ENCODE measurements around the gene LSAMP.

LSAMP gene

DNA sequence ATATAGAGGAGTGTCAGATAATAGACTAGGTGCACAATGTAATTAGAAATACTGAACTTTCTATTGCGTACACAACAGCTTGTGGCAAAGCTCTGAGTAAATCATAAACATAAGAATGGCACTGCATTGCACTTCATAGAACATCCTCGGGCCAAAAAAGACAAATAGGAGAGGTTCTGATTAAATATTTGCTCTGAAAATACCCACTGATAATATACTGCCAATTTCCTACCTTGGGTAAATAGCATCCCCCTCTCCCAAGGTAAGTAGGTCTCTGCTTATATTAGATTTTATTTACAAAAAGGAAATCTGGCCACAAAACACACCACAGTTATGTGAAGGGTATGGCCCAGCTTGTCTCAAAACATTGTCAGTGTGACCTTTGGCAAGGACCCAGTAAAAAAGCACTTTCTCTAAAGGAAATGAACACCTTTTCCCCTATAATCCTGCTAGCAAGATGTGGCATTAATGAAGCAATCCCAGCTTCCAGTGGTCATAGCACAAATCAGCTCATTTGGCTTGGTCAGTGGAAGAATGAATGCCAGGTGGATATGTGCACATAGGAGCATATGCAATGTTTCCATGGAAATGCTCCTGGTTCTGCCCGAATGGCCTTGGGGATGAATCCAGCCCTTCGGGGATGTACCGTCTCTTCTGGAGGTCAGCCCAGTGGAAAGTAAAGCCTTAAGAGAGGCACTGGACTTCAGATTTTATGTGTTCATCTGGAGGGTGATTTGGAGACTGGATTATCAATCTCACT, 315.9 kb downstream of the LSAMP start:
- H3K4me3 Mint-ChIP-seq = no peak overlapping the region
- H3K9me3 Mint-ChIP-seq = peaks cover 2 to 5% of the 10 kb centered on the region in 2 donors
- H3K4me1 Mint-ChIP-seq (ENCODE audit: low read depth in 2 of 2) = no peaks in the 10 kb centered on the region
- no peak overlapping the region for H3K27ac Mint-ChIP-seq
- no peaks in the 10 kb centered on the region for H3K27me3 Mint-ChIP-seq
- H3K36me3 Mint-ChIP-seq (ENCODE audit: insufficient read depth) = no peaks in the 10 kb centered on the region
- ATAC-seq (replicated peaks) = no peak
- DNase-seq = no peak

DNA sequence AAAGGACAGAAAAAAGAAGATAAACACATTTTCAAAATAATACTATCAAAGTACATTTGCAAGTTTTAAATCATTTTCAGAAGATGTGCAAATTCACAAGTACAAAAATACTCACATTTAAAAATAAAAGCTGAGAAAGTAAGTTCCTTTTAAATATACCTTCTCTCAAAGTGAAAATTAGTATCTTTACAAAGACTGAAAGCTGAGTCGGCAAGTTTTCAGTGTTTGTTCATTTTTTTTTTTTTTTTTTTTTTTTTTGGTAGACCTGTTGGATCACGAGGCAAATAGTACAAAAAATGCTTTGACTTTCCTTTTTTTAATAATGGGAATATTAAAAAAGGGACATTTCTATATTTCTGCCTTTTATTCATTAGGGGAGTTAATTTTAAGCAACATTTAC, 317.8 kb downstream of the LSAMP start:
- H3K4me1 Mint-ChIP-seq (ENCODE audit: low read depth in 2 of 2) = no peaks in the 10 kb centered on the region
- ATAC-seq (replicated peaks) = no peak
- peaks cover 0 to 5% of the 10 kb centered on the region in 2 donors for H3K9me3 Mint-ChIP-seq
- no peaks in the 10 kb centered on the region for H3K27me3 Mint-ChIP-seq
- H3K4me3 Mint-ChIP-seq = no peak overlapping the region
- H3K36me3 Mint-ChIP-seq (ENCODE audit: insufficient read depth) = no peaks in the 10 kb centered on the region
- no peak for DNase-seq
- no peak overlapping the region for H3K27ac Mint-ChIP-seq

- H3K4me1 Mint-ChIP-seq (ENCODE audit: low read depth in 2 of 2) = no peaks in the 10 kb centered on the region
- DNase-seq (no peak), ATAC-seq (replicated peaks) (no peak)
- no peaks in the 10 kb centered on the region for H3K27me3 Mint-ChIP-seq
- no peaks in the 10 kb centered on the region for H3K36me3 Mint-ChIP-seq (ENCODE audit: insufficient read depth)
- H3K4me3 Mint-ChIP-seq = no peak overlapping the region
- no peak overlapping the region for H3K27ac Mint-ChIP-seq
- H3K9me3 Mint-ChIP-seq = peaks cover 0 to 5% of the 10 kb centered on the region in 2 donors
Observed at GRCh38 chr3:116124166-116124565, 321.1 kb downstream of the LSAMP start.

DNA sequence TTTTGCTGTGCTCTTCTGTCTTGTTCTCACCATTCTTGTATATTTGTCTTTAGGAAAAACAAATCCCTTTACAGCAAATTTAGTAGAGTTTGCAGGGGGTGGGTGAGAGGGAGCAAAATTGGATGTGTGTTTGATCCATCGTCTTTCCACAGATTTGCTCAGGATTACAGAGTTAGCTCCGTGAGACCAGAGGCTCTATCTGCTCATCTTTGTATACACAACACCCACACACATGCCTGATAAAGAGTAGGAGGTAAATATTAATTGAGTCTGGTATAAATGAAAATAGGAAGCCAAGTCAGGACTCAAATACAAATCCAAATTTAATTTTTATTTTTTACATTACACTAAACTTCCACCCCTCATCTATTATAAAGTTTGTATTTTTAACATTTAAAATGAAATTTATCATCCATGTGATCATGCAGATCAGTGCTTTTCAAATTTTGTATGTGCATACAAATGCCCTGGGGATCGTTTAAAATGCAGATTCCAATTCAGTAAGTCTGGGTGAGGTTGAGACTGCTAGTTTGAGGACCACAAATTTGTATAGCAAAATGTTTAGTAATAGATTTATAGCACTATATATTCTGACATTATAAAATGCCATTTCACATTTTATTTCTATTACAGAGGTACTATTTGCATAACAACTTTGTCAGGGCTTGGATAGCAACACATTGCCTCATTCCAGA, 326.7 kb downstream of the LSAMP start:
- no peak for DNase-seq
- Mint-ChIP-seq H3K9me3 (no peaks in the 10 kb centered on the region), H3K27ac (no peak overlapping the region), H3K4me1 (ENCODE audit: low read depth in 2 of 2) (no peaks in the 10 kb centered on the region), H3K4me3 (no peak overlapping the region), H3K36me3 (ENCODE audit: insufficient read depth) (no peaks in the 10 kb centered on the region), H3K27me3 (no peaks in the 10 kb centered on the region)
- no peak for ATAC-seq (replicated peaks)

DNA sequence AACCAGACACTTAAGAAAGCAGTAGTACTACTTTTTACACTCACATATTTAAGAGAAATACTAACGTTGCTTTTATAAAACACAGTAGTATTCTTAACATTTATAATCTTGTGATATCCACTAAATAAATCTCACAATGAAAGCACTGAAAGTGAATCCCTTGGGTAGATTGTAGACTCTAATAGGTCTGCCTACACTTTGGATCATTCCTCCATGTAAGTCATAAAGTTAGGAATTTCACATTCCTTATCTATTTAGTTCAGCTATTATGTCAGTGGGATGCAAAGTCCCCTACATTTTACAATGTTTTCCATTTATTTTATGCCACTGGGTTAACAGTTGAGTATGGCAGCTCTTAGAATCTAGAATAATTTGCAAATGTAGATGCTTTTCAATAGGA, 330.7 kb downstream of the LSAMP start:
- no peak overlapping the region for H3K4me3 Mint-ChIP-seq
- ATAC-seq (replicated peaks) (no peak), DNase-seq (no peak)
- H3K4me1 Mint-ChIP-seq (ENCODE audit: low read depth in 2 of 2) = no peaks in the 10 kb centered on the region
- no peaks in the 10 kb centered on the region for H3K27me3 Mint-ChIP-seq
- H3K27ac Mint-ChIP-seq = no peak overlapping the region
- no peaks in the 10 kb centered on the region for H3K36me3 Mint-ChIP-seq (ENCODE audit: insufficient read depth)
- peaks cover 0 to 4% of the 10 kb centered on the region in 2 donors for H3K9me3 Mint-ChIP-seq

- ATAC-seq (replicated peaks) = no peak
- Mint-ChIP-seq H3K36me3 (ENCODE audit: insufficient read depth) (no peaks in the 10 kb centered on the region), H3K27me3 (no peaks in the 10 kb centered on the region), H3K27ac (no peak overlapping the region), H3K4me1 (ENCODE audit: low read depth in 2 of 2) (no peaks in the 10 kb centered on the region), H3K4me3 (no peak overlapping the region), H3K9me3 (peaks cover 0 to 6% of the 10 kb centered on the region in 2 donors)
- DNase-seq = no peak
Observed at GRCh38 chr3:116112696-116113095, 332.6 kb downstream of the LSAMP start.

DNA sequence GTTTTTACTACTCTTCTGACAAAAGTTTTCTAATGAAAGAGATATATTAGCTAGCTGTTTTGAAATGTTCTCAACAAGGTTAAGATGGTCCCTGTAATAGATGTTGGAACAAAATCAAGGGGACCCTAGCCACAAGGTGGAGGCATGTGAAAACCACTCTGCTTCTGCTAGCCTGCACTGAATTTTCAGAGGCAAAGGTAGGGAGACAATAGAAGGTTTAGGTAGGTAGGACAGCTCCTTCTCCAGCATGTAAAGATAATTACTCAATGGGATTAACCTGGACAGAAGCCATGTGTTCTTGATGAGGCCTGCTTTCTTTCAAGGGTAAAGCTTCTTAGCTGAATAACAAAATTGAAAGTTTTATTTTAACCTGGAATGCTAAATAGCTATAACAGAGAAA, 333.5 kb downstream of the LSAMP start:
- Mint-ChIP-seq H3K4me3 (no peak overlapping the region), H3K4me1 (ENCODE audit: low read depth in 2 of 2) (no peaks in the 10 kb centered on the region), H3K27ac (no peak overlapping the region), H3K27me3 (no peaks in the 10 kb centered on the region), H3K9me3 (peaks cover 0 to 6% of the 10 kb centered on the region in 2 donors), H3K36me3 (ENCODE audit: insufficient read depth) (no peaks in the 10 kb centered on the region)
- no peak for DNase-seq
- ATAC-seq (replicated peaks) = no peak

- ATAC-seq (replicated peaks) (no peak), DNase-seq (no peak)
- Mint-ChIP-seq H3K4me3 (no peak overlapping the region), H3K36me3 (ENCODE audit: insufficient read depth) (no peaks in the 10 kb centered on the region), H3K27me3 (no peaks in the 10 kb centered on the region), H3K27ac (no peak overlapping the region), H3K4me1 (ENCODE audit: low read depth in 2 of 2) (no peaks in the 10 kb centered on the region), H3K9me3 (peaks cover 0 to 4% of the 10 kb centered on the region in 2 donors)
Observed at GRCh38 chr3:116103868-116104530, 341.3 kb downstream of the LSAMP start.

- no peak overlapping the region for H3K27ac Mint-ChIP-seq
- ATAC-seq (replicated peaks) (no peak), DNase-seq (no peak)
- no peaks in the 10 kb centered on the region for H3K27me3 Mint-ChIP-seq
- H3K4me3 Mint-ChIP-seq = no peak overlapping the region
- peaks cover 0 to 2% of the 10 kb centered on the region in 2 donors for H3K9me3 Mint-ChIP-seq
- no peaks in the 10 kb centered on the region for H3K4me1 Mint-ChIP-seq (ENCODE audit: low read depth in 2 of 2)
- no peaks in the 10 kb centered on the region for H3K36me3 Mint-ChIP-seq (ENCODE audit: insufficient read depth)
Observed at GRCh38 chr3:116102037-116102436, 343.2 kb downstream of the LSAMP start.

GRCh38 chr3:116097226-116097625, 348.1 kb downstream of the LSAMP start:
- Mint-ChIP-seq H3K9me3 (peaks cover 0 to 2% of the 10 kb centered on the region in 2 donors), H3K4me1 (ENCODE audit: low read depth in 2 of 2) (no peaks in the 10 kb centered on the region), H3K27me3 (no peaks in the 10 kb centered on the region), H3K27ac (no peak overlapping the region), H3K36me3 (ENCODE audit: insufficient read depth) (no peaks in the 10 kb centered on the region), H3K4me3 (no peak overlapping the region)
- no peak for DNase-seq
- ATAC-seq (replicated peaks) = no peak

DNA sequence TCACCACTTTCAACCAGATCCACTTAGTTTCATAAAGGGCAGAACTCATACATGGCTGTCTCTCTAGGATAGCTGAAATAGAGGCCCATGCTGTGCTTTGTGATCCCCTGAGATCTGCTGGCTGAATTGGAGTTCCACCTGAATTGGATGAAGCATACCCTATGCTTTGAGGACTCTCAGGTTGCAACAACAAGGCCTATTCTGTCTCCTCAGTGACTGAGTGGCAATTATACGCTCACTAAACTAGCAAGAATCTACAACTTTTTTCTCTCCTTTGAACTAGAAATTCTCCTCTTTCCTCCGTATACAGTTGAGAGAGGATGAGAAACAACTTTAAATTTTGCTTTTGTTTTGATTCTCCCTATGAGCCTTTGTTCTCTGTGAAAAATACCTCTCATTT, 348.7 kb downstream of the LSAMP start:
- no peaks in the 10 kb centered on the region for H3K36me3 Mint-ChIP-seq (ENCODE audit: insufficient read depth)
- H3K4me3 Mint-ChIP-seq = no peak overlapping the region
- DNase-seq (no peak), ATAC-seq (replicated peaks) (no peak)
- peaks cover 0 to 2% of the 10 kb centered on the region in 2 donors for H3K9me3 Mint-ChIP-seq
- no peak overlapping the region for H3K27ac Mint-ChIP-seq
- H3K27me3 Mint-ChIP-seq = no peaks in the 10 kb centered on the region
- H3K4me1 Mint-ChIP-seq (ENCODE audit: low read depth in 2 of 2) = no peaks in the 10 kb centered on the region

- Mint-ChIP-seq H3K27me3 (no peaks in the 10 kb centered on the region), H3K9me3 (no peaks in the 10 kb centered on the region), H3K27ac (no peak overlapping the region), H3K4me1 (ENCODE audit: low read depth in 2 of 2) (no peaks in the 10 kb centered on the region), H3K4me3 (no peak overlapping the region), H3K36me3 (ENCODE audit: insufficient read depth) (no peaks in the 10 kb centered on the region)
- DNase-seq (no peak), ATAC-seq (replicated peaks) (no peak)
Observed at GRCh38 chr3:116093374-116093773, 351.9 kb downstream of the LSAMP start.

- ATAC-seq (replicated peaks) (no peak), DNase-seq (no peak)
- no peak overlapping the region for H3K4me3 Mint-ChIP-seq
- H3K27me3 Mint-ChIP-seq = no peaks in the 10 kb centered on the region
- no peak overlapping the region for H3K27ac Mint-ChIP-seq
- H3K4me1 Mint-ChIP-seq (ENCODE audit: low read depth in 2 of 2) = no peaks in the 10 kb centered on the region
- H3K36me3 Mint-ChIP-seq (ENCODE audit: insufficient read depth) = no peaks in the 10 kb centered on the region
- peaks cover 1 to 5% of the 10 kb centered on the region in 2 donors for H3K9me3 Mint-ChIP-seq
Observed at GRCh38 chr3:116087426-116087825, 357.9 kb downstream of the LSAMP start.

All from effector memory CD8-positive, alpha-beta T cell (primary cell).